ENCODE measurements around the gene VDR.

Gene VDR

DNA sequence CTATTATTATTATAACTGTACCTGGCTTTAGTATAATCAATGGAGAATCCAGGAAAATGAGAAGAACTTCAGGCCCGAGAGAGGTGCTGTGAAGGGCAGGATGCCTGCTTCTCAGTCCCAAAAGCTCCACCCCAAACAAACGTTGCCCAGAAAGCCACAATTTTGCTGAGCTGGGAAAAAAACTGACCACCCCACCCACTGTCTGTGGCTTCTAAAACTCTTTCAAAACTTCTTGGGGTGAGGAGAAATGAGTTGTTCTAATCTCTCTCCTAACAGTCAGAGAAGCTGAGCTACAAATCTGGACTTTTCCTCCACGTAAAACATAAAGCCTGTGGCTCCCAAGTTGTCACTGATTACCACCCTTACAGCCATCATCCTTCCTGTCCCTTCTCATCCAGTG is 13.4 kb downstream of the VDR start:
- no peak for DNase-seq

DNA sequence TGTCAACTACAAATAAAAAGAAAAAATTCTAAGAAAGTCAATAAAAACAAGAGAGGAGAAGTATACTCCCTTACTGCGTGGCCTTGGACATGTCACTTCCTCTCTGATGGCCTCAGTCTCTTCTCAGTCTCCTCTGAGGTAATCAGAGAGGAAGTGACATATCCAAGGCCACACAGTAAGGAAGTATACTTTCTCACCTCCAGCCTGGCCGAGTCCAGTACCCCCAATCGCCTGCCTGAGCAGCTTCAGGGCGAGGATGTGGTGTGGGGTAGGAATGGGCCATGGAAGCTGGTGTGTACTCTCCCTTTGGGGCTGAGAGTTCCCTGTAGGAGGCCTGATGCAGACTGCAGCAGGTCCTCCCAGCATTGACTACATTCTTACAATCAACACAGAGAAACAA is 15.8 kb downstream of the VDR start:
- DNase-seq, result no peak

DNA sequence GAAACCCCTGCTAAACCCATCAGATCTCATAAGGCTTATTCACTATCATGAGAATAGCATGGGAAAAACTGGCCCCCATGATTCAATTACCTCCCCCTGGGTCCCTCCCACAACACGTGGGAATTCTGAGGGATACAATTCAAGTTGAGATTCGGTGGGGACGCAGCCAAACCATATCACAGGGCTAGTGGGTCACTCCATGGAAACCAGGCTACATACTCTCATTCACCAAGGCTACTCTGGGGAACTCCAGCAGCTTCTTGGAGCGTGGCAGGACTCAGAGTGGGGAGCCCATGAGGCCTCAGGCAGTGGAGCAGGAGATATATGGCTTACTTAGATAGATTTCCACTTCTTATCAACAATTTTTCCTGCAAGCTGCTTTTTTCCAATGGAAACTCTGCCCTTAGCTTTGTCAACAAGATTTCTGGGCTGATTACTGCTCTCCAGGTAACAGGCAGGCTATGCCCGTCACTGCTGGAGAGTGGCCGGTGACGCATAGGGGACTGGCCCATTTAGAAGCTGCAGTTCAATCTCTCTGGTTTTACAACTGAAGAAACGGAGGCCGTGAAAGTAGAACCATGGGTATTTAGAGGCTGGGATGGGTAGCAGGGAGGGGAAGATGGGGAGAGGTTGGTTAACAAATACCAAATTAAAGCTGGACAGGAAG is 16.5 kb downstream of the VDR start:
- no peak for DNase-seq

- DNase-seq, result no peak
These were observed 17.3 kb downstream of the VDR start for GRCh38 chr12:47887529-47887928.

GRCh38 chr12:47886510-47887240 is 18.1 kb downstream of the VDR start:
- no peak for DNase-seq

GRCh38 chr12:47885566-47885965 is 19.2 kb downstream of the VDR start:
- no peak for DNase-seq

- peak; percentile 62 for DNase-seq
These were observed 19.7 kb downstream of the VDR start for GRCh38 chr12:47885012-47885501.

DNA sequence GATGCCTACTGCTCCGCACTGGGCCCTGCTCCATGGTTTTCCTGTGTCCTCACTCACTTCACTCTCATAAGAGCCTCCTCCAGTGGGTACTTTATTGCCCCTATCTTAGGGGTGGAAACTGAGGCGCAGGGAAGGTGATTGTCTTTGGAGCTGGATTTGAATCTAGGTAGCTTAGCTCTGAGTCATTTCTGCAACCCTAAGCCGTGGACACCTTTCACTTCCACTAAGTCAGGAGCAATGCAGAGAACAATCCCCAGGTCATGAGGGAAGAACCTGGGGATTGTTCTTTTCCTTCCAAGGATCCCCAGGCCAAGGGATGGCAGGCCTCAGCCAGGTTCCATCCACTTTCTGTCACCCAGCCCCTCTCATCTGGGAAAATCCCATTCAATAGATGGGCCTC is 20.3 kb downstream of the VDR start:
- no peak for DNase-seq

- DNase-seq, result no peak
These were observed 21.1 kb downstream of the VDR start for GRCh38 chr12:47883663-47884195.

- no peak for DNase-seq
These were observed 21.8 kb downstream of the VDR start for GRCh38 chr12:47882781-47883546.

DNA sequence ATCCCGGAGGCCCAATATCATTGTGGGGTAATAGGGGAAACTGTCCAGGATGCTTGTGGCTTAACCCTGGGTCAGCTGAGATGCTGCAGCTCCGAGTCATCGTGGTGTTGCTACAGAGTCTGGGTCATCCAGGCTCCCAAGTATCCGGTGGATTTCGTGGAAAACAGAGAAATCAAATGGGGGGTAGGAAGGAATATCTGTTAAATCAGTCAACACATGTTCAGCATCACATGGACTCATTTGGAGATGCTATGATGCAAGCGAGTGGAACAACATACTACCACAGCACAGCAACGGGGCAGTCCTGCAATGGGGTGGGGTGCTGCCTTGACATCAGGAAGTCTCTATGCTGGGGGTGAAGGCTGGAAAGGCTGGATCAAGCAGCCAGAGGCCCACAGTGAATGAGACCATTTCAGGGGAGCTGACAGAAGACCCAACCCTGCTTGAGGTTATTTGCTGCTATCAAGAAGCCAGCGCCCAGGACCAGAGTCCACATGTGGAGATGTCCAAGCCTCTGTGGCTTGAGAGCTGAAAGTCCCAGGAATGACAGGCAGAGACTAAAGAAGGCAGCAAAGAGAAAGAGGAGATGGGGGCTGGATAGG is 22.9 kb downstream of the VDR start:
- peak; percentile 91 for DNase-seq

DNA sequence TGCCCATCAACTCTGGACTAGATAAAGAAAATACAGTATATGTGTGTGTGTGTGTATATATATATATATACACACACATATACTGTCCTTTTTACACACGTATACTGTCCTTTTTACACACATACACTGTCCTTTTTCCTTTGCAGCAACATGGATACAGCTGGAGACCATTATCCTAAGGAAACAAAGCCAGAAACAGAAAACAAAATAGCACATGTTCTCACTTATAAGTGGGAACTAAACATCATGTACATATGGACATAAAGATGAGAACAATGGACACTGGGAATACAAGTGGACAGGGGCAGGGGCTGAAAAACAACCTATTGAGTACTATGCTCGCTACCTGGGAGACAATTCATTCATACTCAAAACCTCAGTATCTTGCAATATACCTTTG is 23.7 kb downstream of the VDR start:
- no peak for DNase-seq

DNA sequence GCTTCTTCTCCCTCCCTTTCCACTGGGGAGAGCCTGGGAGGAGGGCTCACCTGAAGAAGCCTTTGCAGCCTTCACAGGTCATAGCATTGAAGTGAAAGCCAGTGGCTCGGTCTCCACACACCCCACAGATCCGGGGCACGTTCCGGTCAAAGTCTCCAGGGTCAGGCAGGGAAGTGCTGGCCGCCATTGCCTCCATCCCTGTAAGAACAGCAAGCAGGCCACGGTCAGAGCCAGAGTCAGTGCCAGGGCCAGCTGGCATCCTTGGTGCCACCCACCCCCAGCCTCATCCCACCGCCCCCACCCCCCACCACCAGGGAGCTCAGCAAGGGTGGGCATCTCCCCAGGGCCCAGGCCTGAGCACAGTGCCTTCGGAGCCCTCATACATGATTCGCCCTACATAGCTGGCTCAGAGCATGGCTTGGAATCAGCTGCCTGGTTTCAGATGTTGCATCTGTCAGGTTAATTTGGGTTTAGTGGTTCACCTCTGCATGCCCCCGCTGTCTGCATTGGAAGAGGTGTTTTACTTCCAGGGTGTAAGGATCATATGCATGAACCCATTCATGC is 25.8 kb downstream of the VDR start:
- no peak for DNase-seq

- no peak for DNase-seq
These were observed 26.4 kb downstream of the VDR start for GRCh38 chr12:47878293-47878917.

- DNase-seq, result no peak
These were observed 27.7 kb downstream of the VDR start for GRCh38 chr12:47877081-47877480.

GRCh38 chr12:47876440-47876960 is 28.3 kb downstream of the VDR start:
- no peak for DNase-seq

DNA sequence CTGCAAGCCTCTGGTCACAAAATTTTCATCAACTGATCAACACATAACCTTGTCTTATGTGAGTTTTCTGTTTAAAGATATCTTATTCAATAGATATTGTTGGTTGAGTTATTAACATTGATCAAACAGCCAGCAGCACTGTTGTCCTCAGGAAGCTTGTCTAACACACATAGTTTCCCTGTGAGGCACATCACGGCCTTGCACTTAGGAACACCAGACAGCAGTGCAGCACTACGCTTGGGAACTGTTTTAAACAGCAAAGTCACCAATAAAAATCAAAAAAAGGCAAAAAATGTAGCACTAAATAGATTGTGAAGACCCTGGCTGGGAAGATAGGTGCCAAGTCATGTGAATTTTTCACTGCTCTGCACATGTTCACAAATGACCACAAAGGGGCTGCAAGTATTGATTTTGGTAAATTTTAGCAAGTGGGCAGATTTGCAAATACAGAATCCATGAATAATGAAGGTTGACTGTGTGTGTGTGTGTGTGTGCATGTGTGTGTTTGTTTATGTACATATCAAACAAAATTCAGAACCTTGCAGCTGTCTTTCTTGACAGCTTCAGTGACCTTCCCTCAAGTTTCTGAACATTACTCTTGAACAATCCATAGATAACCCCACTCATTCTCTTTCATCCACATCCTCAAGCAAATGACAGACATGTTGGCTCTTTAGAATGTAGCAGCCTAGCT is 28.9 kb downstream of the VDR start:
- no peak for DNase-seq

DNA sequence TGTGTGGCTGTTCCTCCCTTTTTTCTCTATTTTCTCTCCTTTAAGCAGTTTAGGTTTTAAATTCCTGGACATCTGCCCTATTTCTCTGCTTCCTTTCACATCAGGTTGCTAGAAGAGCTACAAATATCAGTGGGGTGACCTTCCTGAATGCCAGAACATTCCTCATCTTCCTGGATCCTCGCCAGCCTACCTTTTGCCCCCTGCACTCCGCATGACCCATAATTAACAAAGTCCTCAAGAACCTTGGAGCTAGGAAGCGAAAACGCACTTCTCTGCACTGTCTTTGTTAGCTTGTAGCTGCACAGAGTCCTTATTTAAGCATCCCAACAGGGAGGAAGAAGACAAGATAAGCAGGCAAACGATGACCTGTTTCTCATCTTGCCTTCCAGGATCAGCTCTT is 30.5 kb downstream of the VDR start:
- DNase-seq, result no peak

DNA sequence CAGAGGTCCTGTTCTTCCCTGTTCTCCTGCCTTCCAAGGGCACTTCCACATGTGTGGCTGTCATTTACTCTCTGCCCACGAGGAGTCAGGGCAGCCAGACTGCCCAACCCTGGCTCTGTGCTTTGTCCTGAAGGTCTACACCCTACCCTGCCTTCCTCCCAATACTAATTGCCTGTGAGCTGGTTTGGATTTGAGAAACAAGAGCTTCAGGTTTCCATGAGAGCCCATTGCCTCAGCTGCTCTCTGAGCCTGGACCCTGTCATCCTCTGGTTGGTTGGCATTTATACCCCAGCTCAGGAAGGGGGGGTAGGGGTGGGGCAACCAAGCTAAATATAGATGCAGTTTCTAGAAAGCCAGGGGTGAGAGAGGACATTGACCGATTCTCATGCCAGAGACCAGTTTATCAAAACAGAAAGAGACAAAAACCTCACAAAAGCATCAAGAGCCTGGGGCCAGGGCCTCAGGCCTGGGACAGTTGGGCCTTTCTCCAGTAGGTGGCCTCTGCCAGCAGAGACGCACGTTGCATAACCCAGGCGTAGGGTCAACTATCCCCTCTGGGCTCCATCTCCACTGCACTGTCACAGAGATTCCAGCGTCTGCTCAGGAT is 34.5 kb downstream of the VDR start:
- peak; percentile 91 for DNase-seq

DNA sequence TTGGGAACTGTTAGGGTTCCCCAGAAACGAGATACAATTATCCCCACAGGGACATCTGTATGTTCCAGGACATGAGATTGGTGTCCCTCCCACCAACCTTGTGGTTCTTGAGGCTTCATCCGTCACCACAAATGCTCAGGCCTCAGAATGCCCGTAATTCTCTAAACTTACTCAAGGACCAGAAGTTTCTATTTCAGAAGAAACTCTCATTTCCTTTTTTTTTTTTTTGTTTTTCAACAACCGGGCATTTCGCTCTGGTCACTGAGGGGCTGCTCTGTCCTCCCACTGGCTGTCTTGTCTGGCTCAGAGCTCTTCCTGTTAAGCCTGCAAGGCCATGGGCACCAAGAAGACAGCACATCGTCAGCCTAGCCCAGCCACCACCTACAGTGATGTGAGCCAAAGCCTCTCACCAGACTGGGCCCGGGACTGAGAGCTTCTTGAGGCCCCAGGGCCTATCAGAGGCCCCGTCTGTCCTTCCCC is 36.2 kb downstream of the VDR start:
- no peak for DNase-seq

DNA sequence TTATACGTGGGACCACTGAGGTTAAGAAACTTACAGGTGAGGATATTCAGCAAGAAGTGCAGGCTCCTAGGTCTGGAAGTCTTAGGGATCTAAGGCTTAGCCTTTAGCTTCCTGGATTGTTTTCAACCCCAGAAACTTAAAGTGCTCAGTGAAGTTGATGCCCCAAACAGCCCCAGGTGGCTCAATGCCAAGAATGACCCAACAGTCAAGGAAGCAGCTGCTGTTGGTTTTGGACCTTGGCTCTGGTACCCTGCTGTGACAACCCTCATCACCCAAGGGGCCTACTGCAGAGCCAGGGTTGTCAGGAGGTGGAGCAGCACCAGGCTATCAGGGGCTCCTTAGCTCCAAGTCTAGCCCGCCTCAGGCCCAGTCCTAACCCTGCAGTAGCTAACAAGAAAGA is 36.8 kb downstream of the VDR start:
- no peak for DNase-seq

All from islet precursor cell (in vitro differentiated cells).